Vagina (tissue), 2 donors: Measurements from ENCODE around the gene RASAL2. TPM values are rescaled to one million over a fixed set of nuclear protein-coding genes. Genes with fewer than 3 reads are reported as not detected.
A peak's percentile ranks its signal among the peaks of the same experiment; 100 is the strongest.

Source experiments
- DNase-seq, 2 donors: peaks; one replicate each; pipeline ENCODE4 v3.0.0-alpha.2; 2017; ENCODE audit errors: extremely low spot score in 2 of 2
- H3K27ac ChIP-seq: fragments of 200-600 bp; sonication (generic); one replicate; pipeline ENCODE4 v1.5.1; 2019
- H3K27me3 ChIP-seq: fragments of 200-600 bp; sonication (generic); one replicate; pipeline ENCODE4 v1.5.1; 2019
- H3K36me3 ChIP-seq, 2 donors: fragments of 200-600 bp; sonication (generic); one replicate each; pipeline ENCODE4 v1.5.1; 2017 to 2019
- H3K4me1 ChIP-seq: fragments of 200-600 bp; sonication (generic); one replicate; pipeline ENCODE4 v1.5.1; 2019
- H3K4me3 ChIP-seq, 2 donors: fragments of 200-600 bp; sonication (generic); 1 replicate in 1 of 2; 2 replicates in 1 of 2; pipeline ENCODE4 v1.5.1; 2016 to 2019
- H3K9me3 ChIP-seq: fragments of 200-600 bp; sonication (generic); one replicate; pipeline ENCODE4 v1.5.1; 2019
- CTCF ChIP-seq, 3 experiments: fragments of 450-650 bp in 2 of 3; fragments of 200-600 bp in 1 of 3; sonication (generic) in 1 of 3; IDR thresholded peaks; one replicate each; pipeline ENCODE4 v1.5.1; 2017 to 2019; ENCODE audit warnings: antibody characterized with exemption in 3 of 3, mild to moderate bottlenecking in 2 of 3, moderate library complexity in 2 of 3
- POLR2A ChIP-seq, 2 donors: fragments of 450-650 bp; IDR thresholded peaks; one replicate each; pipeline ENCODE4 v1.6.1; 2017; ENCODE audit warnings: antibody characterized with exemption in 2 of 2, mild to moderate bottlenecking in 2 of 2, moderate library complexity in 2 of 2
- POLR2AphosphoS5 ChIP-seq, 2 donors: sonication (generic); formaldehyde crosslinking; IDR thresholded peaks; one replicate each; pipeline ENCODE4 v1.9.0; 2017; ENCODE audit warnings: antibody characterized with exemption in 2 of 2, mild to moderate bottlenecking in 2 of 2, low read depth in 1 of 2; ENCODE audit not compliant: insufficient read depth in 1 of 2
- intact Hi-C: fragments of 100-400 bp; cut with DNase I; formaldehyde crosslinking; loops from one replicate; pipeline ENCODE4 v1.15.1; 2023
- total RNA-seq: library from RNA; depleted of rRNA; stranded (reverse); fragments of >200 nt; gene quantifications from one replicate; pipeline ENCODE4 v1.2.3, GENCODE V29; 2016

Gene RASAL2
- total RNA-seq, 1 donor from 2014 or later, result 25.5 TPM

GRCh38 chr1:178368208-178368607 lies 274.3 kb downstream of the RASAL2 start:
- H3K36me3 ChIP-seq, result no peaks in the 10 kb centered on the region
- no peak for TF ChIP-seq POLR2AphosphoS5 (IDR thresholded peaks at IDR 0.05; ENCODE audit: insufficient read depth in 1 of 2, low read depth in 1 of 2)
- no peak for TF ChIP-seq CTCF (IDR thresholded peaks at IDR 0.05)
- no peak for TF ChIP-seq POLR2A (IDR thresholded peaks at IDR 0.05)
- no peaks in the 10 kb centered on the region for H3K27me3 ChIP-seq
- H3K27ac ChIP-seq, result no peak overlapping the region
- no peak for DNase-seq
- no peaks in the 10 kb centered on the region for H3K9me3 ChIP-seq
- intact Hi-C loops, result no loop called here
- H3K4me3 ChIP-seq, result no peak overlapping the region
- H3K4me1 ChIP-seq, result peaks cover 9% of the 10 kb centered on the region

GRCh38 chr1:178371235-178371634 lies 277.3 kb downstream of the RASAL2 start:
- H3K9me3 ChIP-seq, result no peaks in the 10 kb centered on the region
- H3K36me3 ChIP-seq, result no peaks in the 10 kb centered on the region
- DNase-seq, result no peak
- no peaks in the 10 kb centered on the region for H3K27me3 ChIP-seq
- TF ChIP-seq POLR2AphosphoS5 (IDR thresholded peaks at IDR 0.05; ENCODE audit: insufficient read depth in 1 of 2, low read depth in 1 of 2) (no peak), POLR2A (IDR thresholded peaks at IDR 0.05) (no peak), CTCF (IDR thresholded peaks at IDR 0.05) (no peak)
- H3K27ac ChIP-seq, result no peak overlapping the region
- H3K4me3 ChIP-seq, result peak overlapping the region in 1 of 2 donors; percentile 21
- intact Hi-C loops, result no loop called here
- peaks cover 9% of the 10 kb centered on the region for H3K4me1 ChIP-seq

- H3K27ac ChIP-seq, result no peak overlapping the region
- no peak for DNase-seq
These were observed 278.1 kb downstream of the RASAL2 start for GRCh38 chr1:178371933-178372388.

GRCh38 chr1:178374016-178374415 lies 280.1 kb downstream of the RASAL2 start:
- Histone ChIP-seq H3K27ac (no peak overlapping the region), H3K4me3 (no peak overlapping the region), H3K4me1 (peaks cover 9% of the 10 kb centered on the region), H3K27me3 (no peaks in the 10 kb centered on the region), H3K36me3 (no peaks in the 10 kb centered on the region), H3K9me3 (no peaks in the 10 kb centered on the region)
- TF ChIP-seq POLR2AphosphoS5 (IDR thresholded peaks at IDR 0.05; ENCODE audit: insufficient read depth in 1 of 2, low read depth in 1 of 2), result no peak
- no peak for TF ChIP-seq CTCF (IDR thresholded peaks at IDR 0.05)
- TF ChIP-seq POLR2A (IDR thresholded peaks at IDR 0.05), result no peak
- intact Hi-C loops, result no loop called here
- no peak for DNase-seq

More at GRCh38 chr1:178371933-178372388, 278.1 kb downstream of the RASAL2 start:
- H3K4me1 ChIP-seq, result peaks cover 9% of the 10 kb centered on the region
- TF ChIP-seq CTCF (IDR thresholded peaks at IDR 0.05) (no peak), POLR2A (IDR thresholded peaks at IDR 0.05) (no peak), POLR2AphosphoS5 (IDR thresholded peaks at IDR 0.05; ENCODE audit: insufficient read depth in 1 of 2, low read depth in 1 of 2) (no peak)
- no peaks in the 10 kb centered on the region for H3K9me3 ChIP-seq
- no peaks in the 10 kb centered on the region for H3K36me3 ChIP-seq
- H3K27me3 ChIP-seq, result no peaks in the 10 kb centered on the region
- intact Hi-C loops, result no loop called here
- H3K4me3 ChIP-seq, result peak overlapping the region in 1 of 2 donors; percentile 21

- Histone ChIP-seq H3K27ac (no peak overlapping the region), H3K4me1 (peaks cover 9% of the 10 kb centered on the region), H3K36me3 (no peaks in the 10 kb centered on the region), H3K27me3 (no peaks in the 10 kb centered on the region), H3K4me3 (no peak overlapping the region), H3K9me3 (no peaks in the 10 kb centered on the region)
- DNase-seq, result no peak
- TF ChIP-seq CTCF (IDR thresholded peaks at IDR 0.05) (no peak), POLR2A (IDR thresholded peaks at IDR 0.05) (no peak), POLR2AphosphoS5 (IDR thresholded peaks at IDR 0.05; ENCODE audit: insufficient read depth in 1 of 2, low read depth in 1 of 2) (no peak)
- intact Hi-C loops, result no loop called here
These were observed 282.1 kb downstream of the RASAL2 start for GRCh38 chr1:178376008-178376407.
